ENCODE measurements around the gene ASB5.

ASB5 gene

DNA sequence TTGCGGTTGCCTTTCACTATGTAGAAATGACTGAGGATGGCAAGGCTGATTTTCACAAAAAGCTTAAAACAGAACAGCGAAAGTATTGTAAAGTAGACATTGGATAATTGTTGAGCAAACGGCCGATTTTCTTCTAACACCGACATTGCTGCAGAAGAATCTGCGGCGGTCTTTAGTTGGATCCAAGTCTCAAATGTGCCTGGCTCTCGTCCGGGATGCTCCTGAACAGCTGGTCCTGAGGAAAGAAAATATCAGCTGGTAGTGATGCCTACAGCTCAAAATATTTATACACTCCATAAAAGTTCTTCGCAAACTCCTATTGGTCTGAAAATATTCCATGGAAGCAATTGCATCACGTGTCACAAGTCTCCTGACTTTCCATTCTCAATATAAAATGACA lies at the start of gene ASB5:
Gene ASB5, minus strand, starts transcription at position 260 of the 400 bp plus-strand sequence. Its CDS starts 114 bp downstream, at position 146.
- Histone ChIP-seq H3K79me2 (ENCODE audit: insufficient read depth, low read length) (no peaks in the 10 kb centered on the region), H3K27me3 (ENCODE audit: insufficient read depth, low read length) (no peaks in the 10 kb centered on the region), H3K4me2 (ENCODE audit: low read length) (no peak within 1 kb of the TSS), H3K9ac (ENCODE audit: low read length) (no peak within 1 kb of the TSS), H3K27ac (ENCODE audit: low read depth, low read length, poor library complexity, severe bottlenecking) (no peak within 1 kb of the TSS), H4K20me1 (ENCODE audit: insufficient read depth, low read length) (no peaks in the 10 kb centered on the region), H3K9me3 (ENCODE audit: low read length) (no peaks in the 10 kb centered on the region), H3K9me2 (ENCODE audit: low read depth, low read length) (no peaks in the 10 kb centered on the region), H3K36me3 (ENCODE audit: insufficient read depth, low read length) (no peaks in the 10 kb centered on the region), H3F3A (ENCODE audit: insufficient read depth, low read length) (no peaks in the 10 kb centered on the region), H3K4me1 (ENCODE audit: insufficient read depth, low read length, severe bottlenecking) (no peaks in the 10 kb centered on the region), H2AFZ (ENCODE audit: low read length) (no peak within 1 kb of the TSS), H3K4me3 (ENCODE audit: low read depth, low read length, poor library complexity, severe bottlenecking) (no peak within 1 kb of the TSS)
- TF ChIP-seq CTCF (IDR thresholded peaks at IDR 0.05; ENCODE audit: low read length) (no peak), EZH2 (IDR thresholded peaks at IDR 0.05; ENCODE audit: borderline replicate concordance, low read length) (no peak)

- Histone ChIP-seq H3K4me1 (ENCODE audit: insufficient read depth, low read length, severe bottlenecking) (peaks cover 13% of the 10 kb centered on the region), H3K9me3 (ENCODE audit: low read length) (no peaks in the 10 kb centered on the region), H3K9ac (ENCODE audit: low read length) (no peak overlapping the region), H3K79me2 (ENCODE audit: insufficient read depth, low read length) (no peaks in the 10 kb centered on the region), H3K9me2 (ENCODE audit: low read depth, low read length) (no peaks in the 10 kb centered on the region), H3K36me3 (ENCODE audit: insufficient read depth, low read length) (no peaks in the 10 kb centered on the region), H3F3A (ENCODE audit: insufficient read depth, low read length) (no peaks in the 10 kb centered on the region), H3K27me3 (ENCODE audit: insufficient read depth, low read length) (no peaks in the 10 kb centered on the region), H3K4me3 (ENCODE audit: low read depth, low read length, poor library complexity, severe bottlenecking) (no peak overlapping the region), H2AFZ (ENCODE audit: low read length) (no peak overlapping the region), H3K27ac (ENCODE audit: low read depth, low read length, poor library complexity, severe bottlenecking) (no peak overlapping the region), H4K20me1 (ENCODE audit: insufficient read depth, low read length) (no peaks in the 10 kb centered on the region), H3K4me2 (ENCODE audit: low read length) (no peak overlapping the region)
- TF ChIP-seq CTCF (IDR thresholded peaks at IDR 0.05; ENCODE audit: low read length) (no peak), EZH2 (IDR thresholded peaks at IDR 0.05; ENCODE audit: borderline replicate concordance, low read length) (no peak)
These were observed 44.7 kb upstream of the ASB5 start for GRCh38 chr4:176313596-176314336.

DNA sequence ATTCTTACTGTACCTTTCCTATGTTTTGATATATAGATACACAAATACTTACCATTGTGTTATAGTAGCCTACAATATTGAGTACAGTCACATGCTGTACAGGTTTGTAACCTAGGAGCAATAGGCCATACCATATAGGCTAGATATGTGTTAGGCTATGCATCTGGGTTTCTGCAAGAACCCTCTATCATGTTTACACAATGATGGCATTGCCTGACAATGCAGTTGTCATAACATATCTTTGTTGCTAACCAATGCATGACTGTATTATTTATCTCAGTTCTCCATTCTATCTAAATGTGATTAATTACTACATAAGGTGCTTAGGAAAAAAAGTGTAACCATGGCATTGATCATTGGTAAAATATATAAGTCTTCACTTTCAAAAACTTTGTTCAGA lies 40.8 kb upstream of the ASB5 start:
- H3K27me3 ChIP-seq (ENCODE audit: insufficient read depth, low read length) = no peaks in the 10 kb centered on the region
- H2AFZ ChIP-seq (ENCODE audit: low read length) = no peak overlapping the region
- H3K4me1 ChIP-seq (ENCODE audit: insufficient read depth, low read length, severe bottlenecking) = peaks cover 16% of the 10 kb centered on the region
- no peak overlapping the region for H3K27ac ChIP-seq (ENCODE audit: low read depth, low read length, poor library complexity, severe bottlenecking)
- no peak overlapping the region for H3K4me2 ChIP-seq (ENCODE audit: low read length)
- no peaks in the 10 kb centered on the region for H3K79me2 ChIP-seq (ENCODE audit: insufficient read depth, low read length)
- TF ChIP-seq CTCF (IDR thresholded peaks at IDR 0.05; ENCODE audit: low read length) (no peak), EZH2 (IDR thresholded peaks at IDR 0.05; ENCODE audit: borderline replicate concordance, low read length) (no peak)
- no peaks in the 10 kb centered on the region for H3K36me3 ChIP-seq (ENCODE audit: insufficient read depth, low read length)
- no peaks in the 10 kb centered on the region for H4K20me1 ChIP-seq (ENCODE audit: insufficient read depth, low read length)
- H3F3A ChIP-seq (ENCODE audit: insufficient read depth, low read length) = no peaks in the 10 kb centered on the region
- no peaks in the 10 kb centered on the region for H3K9me3 ChIP-seq (ENCODE audit: low read length)
- H3K9ac ChIP-seq (ENCODE audit: low read length) = no peak overlapping the region
- no peak overlapping the region for H3K4me3 ChIP-seq (ENCODE audit: low read depth, low read length, poor library complexity, severe bottlenecking)
- H3K9me2 ChIP-seq (ENCODE audit: low read depth, low read length) = no peaks in the 10 kb centered on the region
